ENCODE results near the gene RAPGEF5. TPM values are rescaled to one million over a fixed set of nuclear protein-coding genes. Genes with fewer than 3 reads are reported as not detected.

Gene RAPGEF5
- total and polyA plus RNA-seq, 4 donors, result 7.1 to 54.8 (median 13.0) TPM

DNA sequence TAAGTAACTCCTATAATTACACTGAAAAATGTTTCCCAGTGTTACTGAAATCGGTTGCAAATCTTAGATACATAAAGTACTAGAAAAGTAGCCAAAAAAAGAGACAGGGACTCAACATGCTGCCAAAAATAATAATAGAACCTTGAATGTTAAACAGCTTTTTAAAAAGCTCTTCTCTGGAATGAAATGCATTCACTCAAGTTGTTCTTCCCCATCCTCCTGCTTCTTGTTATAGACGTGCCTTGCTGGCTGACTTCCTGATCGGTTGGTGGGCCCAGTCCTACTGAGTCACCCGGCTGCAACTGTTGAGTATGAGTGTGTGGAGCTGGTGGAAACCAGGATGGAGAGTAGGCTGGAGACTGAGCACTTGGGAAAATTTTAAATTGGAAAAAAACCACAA is 30.6 kb upstream of the RAPGEF5 start:
- Histone ChIP-seq H3K4me3 (ENCODE audit: low read depth in 1 of 3, low read length in 3 of 3) (no peak overlapping the region), H3K36me3 (ENCODE audit: control insufficient read depth in 4 of 4, insufficient read depth in 3 of 4, low read depth in 1 of 4, low read length in 3 of 4) (no peaks in the 10 kb centered on the region), H3K4me1 (ENCODE audit: control insufficient read depth in 4 of 4, insufficient read depth in 4 of 4, low read length in 3 of 4) (no peaks in the 10 kb centered on the region), H3K27ac (ENCODE audit: low read depth in 1 of 2, low read length in 2 of 2) (no peak overlapping the region), H3K9me3 (ENCODE audit: control insufficient read depth in 4 of 4, low read length in 3 of 4) (no peaks in the 10 kb centered on the region), H3K27me3 (ENCODE audit: control insufficient read depth in 4 of 4, insufficient read depth in 4 of 4, low read length in 3 of 4) (no peaks in the 10 kb centered on the region), H3K9ac (ENCODE audit: low read depth in 1 of 2, low read length in 2 of 2) (no peak overlapping the region)
- TF ChIP-seq, protein P1, sequence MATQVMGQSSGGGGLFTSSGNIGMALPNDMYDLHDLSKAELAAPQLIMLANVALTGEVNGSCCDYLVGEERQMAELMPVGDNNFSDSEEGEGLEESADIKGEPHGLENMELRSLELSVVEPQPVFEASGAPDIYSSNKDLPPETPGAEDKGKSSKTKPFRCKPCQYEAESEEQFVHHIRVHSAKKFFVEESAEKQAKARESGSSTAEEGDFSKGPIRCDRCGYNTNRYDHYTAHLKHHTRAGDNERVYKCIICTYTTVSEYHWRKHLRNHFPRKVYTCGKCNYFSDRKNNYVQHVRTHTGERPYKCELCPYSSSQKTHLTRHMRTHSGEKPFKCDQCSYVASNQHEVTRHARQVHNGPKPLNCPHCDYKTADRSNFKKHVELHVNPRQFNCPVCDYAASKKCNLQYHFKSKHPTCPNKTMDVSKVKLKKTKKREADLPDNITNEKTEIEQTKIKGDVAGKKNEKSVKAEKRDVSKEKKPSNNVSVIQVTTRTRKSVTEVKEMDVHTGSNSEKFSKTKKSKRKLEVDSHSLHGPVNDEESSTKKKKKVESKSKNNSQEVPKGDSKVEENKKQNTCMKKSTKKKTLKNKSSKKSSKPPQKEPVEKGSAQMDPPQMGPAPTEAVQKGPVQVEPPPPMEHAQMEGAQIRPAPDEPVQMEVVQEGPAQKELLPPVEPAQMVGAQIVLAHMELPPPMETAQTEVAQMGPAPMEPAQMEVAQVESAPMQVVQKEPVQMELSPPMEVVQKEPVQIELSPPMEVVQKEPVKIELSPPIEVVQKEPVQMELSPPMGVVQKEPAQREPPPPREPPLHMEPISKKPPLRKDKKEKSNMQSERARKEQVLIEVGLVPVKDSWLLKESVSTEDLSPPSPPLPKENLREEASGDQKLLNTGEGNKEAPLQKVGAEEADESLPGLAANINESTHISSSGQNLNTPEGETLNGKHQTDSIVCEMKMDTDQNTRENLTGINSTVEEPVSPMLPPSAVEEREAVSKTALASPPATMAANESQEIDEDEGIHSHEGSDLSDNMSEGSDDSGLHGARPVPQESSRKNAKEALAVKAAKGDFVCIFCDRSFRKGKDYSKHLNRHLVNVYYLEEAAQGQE (IDR thresholded peaks at IDR 0.05), result no peak
- no peak for TF ChIP-seq TAF1 (conservative IDR thresholded peaks at IDR 0.05)
- TF ChIP-seq, protein P2, sequence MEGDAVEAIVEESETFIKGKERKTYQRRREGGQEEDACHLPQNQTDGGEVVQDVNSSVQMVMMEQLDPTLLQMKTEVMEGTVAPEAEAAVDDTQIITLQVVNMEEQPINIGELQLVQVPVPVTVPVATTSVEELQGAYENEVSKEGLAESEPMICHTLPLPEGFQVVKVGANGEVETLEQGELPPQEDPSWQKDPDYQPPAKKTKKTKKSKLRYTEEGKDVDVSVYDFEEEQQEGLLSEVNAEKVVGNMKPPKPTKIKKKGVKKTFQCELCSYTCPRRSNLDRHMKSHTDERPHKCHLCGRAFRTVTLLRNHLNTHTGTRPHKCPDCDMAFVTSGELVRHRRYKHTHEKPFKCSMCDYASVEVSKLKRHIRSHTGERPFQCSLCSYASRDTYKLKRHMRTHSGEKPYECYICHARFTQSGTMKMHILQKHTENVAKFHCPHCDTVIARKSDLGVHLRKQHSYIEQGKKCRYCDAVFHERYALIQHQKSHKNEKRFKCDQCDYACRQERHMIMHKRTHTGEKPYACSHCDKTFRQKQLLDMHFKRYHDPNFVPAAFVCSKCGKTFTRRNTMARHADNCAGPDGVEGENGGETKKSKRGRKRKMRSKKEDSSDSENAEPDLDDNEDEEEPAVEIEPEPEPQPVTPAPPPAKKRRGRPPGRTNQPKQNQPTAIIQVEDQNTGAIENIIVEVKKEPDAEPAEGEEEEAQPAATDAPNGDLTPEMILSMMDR (IDR thresholded peaks at IDR 0.05; ENCODE audit: low read depth, low read length, missing input control), result no peak
- TF ChIP-seq YY1 (IDR thresholded peaks at IDR 0.05), result no peak
- TF ChIP-seq, protein P3, sequence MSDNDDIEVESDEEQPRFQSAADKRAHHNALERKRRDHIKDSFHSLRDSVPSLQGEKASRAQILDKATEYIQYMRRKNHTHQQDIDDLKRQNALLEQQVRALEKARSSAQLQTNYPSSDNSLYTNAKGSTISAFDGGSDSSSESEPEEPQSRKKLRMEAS (IDR thresholded peaks at IDR 0.05), result no peak
- TF ChIP-seq RAD21 (IDR thresholded peaks at IDR 0.05), result no peak
- TF ChIP-seq, protein P4, sequence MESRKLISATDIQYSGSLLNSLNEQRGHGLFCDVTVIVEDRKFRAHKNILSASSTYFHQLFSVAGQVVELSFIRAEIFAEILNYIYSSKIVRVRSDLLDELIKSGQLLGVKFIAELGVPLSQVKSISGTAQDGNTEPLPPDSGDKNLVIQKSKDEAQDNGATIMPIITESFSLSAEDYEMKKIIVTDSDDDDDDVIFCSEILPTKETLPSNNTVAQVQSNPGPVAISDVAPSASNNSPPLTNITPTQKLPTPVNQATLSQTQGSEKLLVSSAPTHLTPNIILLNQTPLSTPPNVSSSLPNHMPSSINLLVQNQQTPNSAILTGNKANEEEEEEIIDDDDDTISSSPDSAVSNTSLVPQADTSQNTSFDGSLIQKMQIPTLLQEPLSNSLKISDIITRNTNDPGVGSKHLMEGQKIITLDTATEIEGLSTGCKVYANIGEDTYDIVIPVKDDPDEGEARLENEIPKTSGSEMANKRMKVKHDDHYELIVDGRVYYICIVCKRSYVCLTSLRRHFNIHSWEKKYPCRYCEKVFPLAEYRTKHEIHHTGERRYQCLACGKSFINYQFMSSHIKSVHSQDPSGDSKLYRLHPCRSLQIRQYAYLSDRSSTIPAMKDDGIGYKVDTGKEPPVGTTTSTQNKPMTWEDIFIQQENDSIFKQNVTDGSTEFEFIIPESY (IDR thresholded peaks at IDR 0.05), result no peak
- no peak for TF ChIP-seq NR2F2 (IDR thresholded peaks at IDR 0.05)
- DNase-seq (ENCODE audit: low spot score), result no peak
- WGBS, result 79% methylated on average over 4 of the region's 4 CpGs

DNA sequence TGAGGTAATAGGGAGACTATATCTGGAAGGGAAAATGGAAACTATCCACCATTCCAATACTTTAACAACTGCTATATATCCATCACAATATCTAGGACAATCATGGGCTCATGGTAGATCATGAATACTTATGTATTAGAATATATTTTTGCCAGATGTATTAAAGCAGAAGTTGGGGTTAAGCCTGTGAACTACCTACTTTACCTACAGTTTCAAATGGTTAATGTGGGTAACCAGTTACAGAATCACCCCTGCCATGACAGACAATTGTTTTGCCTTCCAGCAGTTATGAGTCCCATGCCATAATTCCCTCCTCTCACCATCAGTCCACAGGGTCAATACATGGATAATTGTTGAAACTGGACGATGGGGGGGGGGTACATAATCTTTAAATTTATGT is 29.9 kb upstream of the RAPGEF5 start:
- no peaks in the 10 kb centered on the region for H3K36me3 ChIP-seq (ENCODE audit: control insufficient read depth in 4 of 4, insufficient read depth in 3 of 4, low read depth in 1 of 4, low read length in 3 of 4)
- WGBS, result 89% methylated on average over 1 of the region's 1 CpG
- H3K9me3 ChIP-seq (ENCODE audit: control insufficient read depth in 4 of 4, low read length in 3 of 4), result no peaks in the 10 kb centered on the region
- no peaks in the 10 kb centered on the region for H3K4me1 ChIP-seq (ENCODE audit: control insufficient read depth in 4 of 4, insufficient read depth in 4 of 4, low read length in 3 of 4)
- H3K9ac ChIP-seq (ENCODE audit: low read depth in 1 of 2, low read length in 2 of 2), result no peak overlapping the region
- no peak overlapping the region for H3K27ac ChIP-seq (ENCODE audit: low read depth in 1 of 2, low read length in 2 of 2)
- H3K27me3 ChIP-seq (ENCODE audit: control insufficient read depth in 4 of 4, insufficient read depth in 4 of 4, low read length in 3 of 4), result no peaks in the 10 kb centered on the region
- TF ChIP-seq, protein P1 (IDR thresholded peaks at IDR 0.05), result no peak
- TF ChIP-seq, protein P4 (IDR thresholded peaks at IDR 0.05), result no peak
- TF ChIP-seq NR2F2 (IDR thresholded peaks at IDR 0.05) (no peak), EGR1 (IDR thresholded peaks at IDR 0.05; ENCODE audit: low read depth in 2 of 2) (no peak), FOXA2 (IDR thresholded peaks at IDR 0.05) (no peak), TAF1 (conservative IDR thresholded peaks at IDR 0.05) (no peak), JUND (IDR thresholded peaks at IDR 0.05) (no peak), YY1 (IDR thresholded peaks at IDR 0.05) (no peak), HNF4G (IDR thresholded peaks at IDR 0.05) (no peak), RAD21 (IDR thresholded peaks at IDR 0.05) (no peak), HNF4A (conservative IDR thresholded peaks at IDR 0.05) (no peak), SP1 (IDR thresholded peaks at IDR 0.05) (no peak)
- TF ChIP-seq, protein P5, sequence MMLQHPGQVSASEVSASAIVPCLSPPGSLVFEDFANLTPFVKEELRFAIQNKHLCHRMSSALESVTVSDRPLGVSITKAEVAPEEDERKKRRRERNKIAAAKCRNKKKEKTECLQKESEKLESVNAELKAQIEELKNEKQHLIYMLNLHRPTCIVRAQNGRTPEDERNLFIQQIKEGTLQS (IDR thresholded peaks at IDR 0.05), result no peak
- TF ChIP-seq, protein P3 (IDR thresholded peaks at IDR 0.05), result no peak
- no peak for DNase-seq (ENCODE audit: low spot score)
- no peak overlapping the region for H3K4me3 ChIP-seq (ENCODE audit: low read depth in 1 of 3, low read length in 3 of 3)
